Measurements from ENCODE around the gene ZG16. TPM values are rescaled to one million over a fixed set of nuclear protein-coding genes. Genes with fewer than 3 reads are reported as not detected.
"Not testable (repeated sequence)": the region's sequence is repeated elsewhere in the genome, so short reads cannot be mapped to it uniquely, and the experiment has no call there.

The ZG16 gene
- total RNA-seq, 1 donor from 2014 or later = not detected

- DNase-seq (ENCODE audit: low spot score) = no peak
- Mint-ChIP-seq H3K9me3 (no peaks in the 10 kb centered on the region), H3K4me3 (no peak overlapping the region), H3K27me3 (ENCODE audit: insufficient read depth) (peaks cover 13% of the 10 kb centered on the region), H3K36me3 (ENCODE audit: low read depth) (peaks cover 1% of the 10 kb centered on the region), H3K4me1 (ENCODE audit: low read depth) (peaks cover 10% of the 10 kb centered on the region), H3K27ac (no peak overlapping the region)
- intact Hi-C loops (cut with micrococcal nuclease) = no loop called here
Measured at GRCh38 chr16:29779474-29779873, 1.4 kb downstream of the ZG16 start.

GRCh38 chr16:29783094-29783953 is 5.3 kb downstream of the ZG16 start:
- intact Hi-C loops (cut with micrococcal nuclease); DNase-seq (ENCODE audit: low spot score); H3K27me3 Mint-ChIP-seq (ENCODE audit: insufficient read depth); H3K9me3 Mint-ChIP-seq; H3K27ac Mint-ChIP-seq; H3K36me3 Mint-ChIP-seq (ENCODE audit: low read depth); H3K4me3 Mint-ChIP-seq: not testable (repeated sequence)
- peaks cover 21% of the 10 kb centered on the region for H3K4me1 Mint-ChIP-seq (ENCODE audit: low read depth)

- peaks cover 21% of the 10 kb centered on the region for H3K4me1 Mint-ChIP-seq (ENCODE audit: low read depth)
- no peak overlapping the region for H3K4me3 Mint-ChIP-seq
- H3K27ac Mint-ChIP-seq = peak overlapping the region; percentile 16
- H3K9me3 Mint-ChIP-seq = no peaks in the 10 kb centered on the region
- H3K27me3 Mint-ChIP-seq (ENCODE audit: insufficient read depth) = peaks cover 5% of the 10 kb centered on the region
- no peak for DNase-seq (ENCODE audit: low spot score)
- intact Hi-C loops (cut with micrococcal nuclease) = loop anchor here (2.0 kb wide), 1 partner anchor 39 kb away; the partner anchor contains the start of gene C16orf54
- peaks cover 1% of the 10 kb centered on the region for H3K36me3 Mint-ChIP-seq (ENCODE audit: low read depth)
Measured at GRCh38 chr16:29784157-29784556, 6.1 kb downstream of the ZG16 start.

- Mint-ChIP-seq H3K4me1 (ENCODE audit: low read depth) (peaks cover 24% of the 10 kb centered on the region), H3K4me3 (peak overlapping the region; percentile 28), H3K36me3 (ENCODE audit: low read depth) (peaks cover 1% of the 10 kb centered on the region), H3K9me3 (no peaks in the 10 kb centered on the region), H3K27me3 (ENCODE audit: insufficient read depth) (peaks cover 5% of the 10 kb centered on the region), H3K27ac (no peak overlapping the region)
- intact Hi-C loops (cut with micrococcal nuclease) = loop anchor here (1.0 to 2.0 kb wide), 2 partner anchors 40 to 53 kb away; partner anchors contain the start of gene C16orf54
- DNase-seq (ENCODE audit: low spot score) = peak; percentile 69
Measured at GRCh38 chr16:29784901-29785500, 6.9 kb downstream of the ZG16 start.

GRCh38 chr16:29787155-29787554 is 9.1 kb downstream of the ZG16 start:
- H3K9me3 Mint-ChIP-seq; H3K4me3 Mint-ChIP-seq; H3K27me3 Mint-ChIP-seq (ENCODE audit: insufficient read depth); DNase-seq (ENCODE audit: low spot score); H3K36me3 Mint-ChIP-seq (ENCODE audit: low read depth); H3K27ac Mint-ChIP-seq; intact Hi-C loops (cut with micrococcal nuclease): not testable (repeated sequence)
- peaks cover 36% of the 10 kb centered on the region for H3K4me1 Mint-ChIP-seq (ENCODE audit: low read depth)

GRCh38 chr16:29789775-29790182 is 11.7 kb downstream of the ZG16 start:
- intact Hi-C loops (cut with micrococcal nuclease) = loop anchor here (1.0 to 5.0 kb wide), 10 partner anchors 16 to 967 kb away; partner anchors contain the start of genes ATXN2L, CDIPT, INO80E and KCTD13
- no peaks in the 10 kb centered on the region for H3K9me3 Mint-ChIP-seq
- peaks cover 21% of the 10 kb centered on the region for H3K36me3 Mint-ChIP-seq (ENCODE audit: low read depth)
- H3K27me3 Mint-ChIP-seq (ENCODE audit: insufficient read depth) = no peaks in the 10 kb centered on the region
- DNase-seq (ENCODE audit: low spot score) = no peak
- H3K27ac Mint-ChIP-seq = peak overlapping the region; percentile 97
- peaks cover 46% of the 10 kb centered on the region for H3K4me1 Mint-ChIP-seq (ENCODE audit: low read depth)
- peak overlapping the region; percentile 99 for H3K4me3 Mint-ChIP-seq

- Mint-ChIP-seq H3K36me3 (ENCODE audit: low read depth) (peaks cover 23% of the 10 kb centered on the region), H3K27ac (peak within 1 kb of the TSS; percentile 97), H3K27me3 (ENCODE audit: insufficient read depth) (no peaks in the 10 kb centered on the region), H3K4me1 (ENCODE audit: low read depth) (peaks cover 45% of the 10 kb centered on the region), H3K4me3 (peak within 1 kb of the TSS; percentile 99), H3K9me3 (no peaks in the 10 kb centered on the region)
- DNase-seq (ENCODE audit: low spot score) = peak; percentile 100
- intact Hi-C loops (cut with micrococcal nuclease) = loop anchor here (1.0 to 5.0 kb wide), 10 partner anchors 15 to 968 kb away; partner anchors contain the start of genes ATXN2L, CDIPT, INO80E and KCTD13
Measured at GRCh38 chr16:29790183-29790948, 12.3 kb downstream of the ZG16 start, which contains the start of gene KIF22. Gene KIF22, plus strand, starts transcription at chr16:29790751. Its CDS starts 9 bp downstream, at chr16:29790760.

GRCh38 chr16:29790949-29791844 is 13.1 kb downstream of the ZG16 start:
- peaks cover 41% of the 10 kb centered on the region for H3K4me1 Mint-ChIP-seq (ENCODE audit: low read depth)
- no peak for DNase-seq (ENCODE audit: low spot score)
- H3K27me3 Mint-ChIP-seq (ENCODE audit: insufficient read depth) = no peaks in the 10 kb centered on the region
- H3K4me3 Mint-ChIP-seq = peak overlapping the region; percentile 99
- no peaks in the 10 kb centered on the region for H3K9me3 Mint-ChIP-seq
- H3K27ac Mint-ChIP-seq = peak overlapping the region; percentile 97
- H3K36me3 Mint-ChIP-seq (ENCODE audit: low read depth) = peaks cover 24% of the 10 kb centered on the region
- intact Hi-C loops (cut with micrococcal nuclease) = loop anchor here (1.0 to 5.0 kb wide), 10 partner anchors 14 to 969 kb away; partner anchors contain the start of genes ATXN2L, CDIPT, INO80E and KCTD13

- peaks cover 41% of the 10 kb centered on the region for H3K4me1 Mint-ChIP-seq (ENCODE audit: low read depth)
- peaks cover 30% of the 10 kb centered on the region for H3K36me3 Mint-ChIP-seq (ENCODE audit: low read depth)
- H3K27ac Mint-ChIP-seq = peak overlapping the region; percentile 97
- no peaks in the 10 kb centered on the region for H3K27me3 Mint-ChIP-seq (ENCODE audit: insufficient read depth)
- no peak for DNase-seq (ENCODE audit: low spot score)
- H3K9me3 Mint-ChIP-seq = no peaks in the 10 kb centered on the region
- intact Hi-C loops (cut with micrococcal nuclease) = loop anchor here (2.0 to 5.0 kb wide), 3 partner anchors 53 to 970 kb away; partner anchors contain the start of gene ATXN2L
- peak overlapping the region; percentile 99 for H3K4me3 Mint-ChIP-seq
Measured at GRCh38 chr16:29791845-29792807, 14.1 kb downstream of the ZG16 start.

GRCh38 chr16:29793153-29793552 is 15.1 kb downstream of the ZG16 start:
- not testable (repeated sequence) for H3K9me3 Mint-ChIP-seq; H3K27me3 Mint-ChIP-seq (ENCODE audit: insufficient read depth); DNase-seq (ENCODE audit: low spot score)
- Mint-ChIP-seq H3K27ac (peak overlapping the region; percentile 49), H3K36me3 (ENCODE audit: low read depth) (peaks cover 38% of the 10 kb centered on the region), H3K4me3 (peak overlapping the region; percentile 99), H3K4me1 (ENCODE audit: low read depth) (peaks cover 41% of the 10 kb centered on the region)
- intact Hi-C loops (cut with micrococcal nuclease) = loop anchor here (5.0 kb wide), 1 partner anchor 971 kb away; the partner anchor contains the start of gene ATXN2L
